ENCODE results near the gene PJVK.

The PJVK gene

GRCh38 chr2:178510384-178510783 lies 59.2 kb downstream of the PJVK start:
- H3K27ac ChIP-seq, result no peak overlapping the region
- TF ChIP-seq ZFX (IDR thresholded peaks at IDR 0.05; ENCODE audit: borderline replicate concordance) (no peak), CTCF (IDR thresholded peaks at IDR 0.05) (no peak)

Data from 22Rv1 (cell line).